Frontal cortex (tissue), 4 donors: ENCODE measurements around the gene TSPAN12. TPM values are rescaled to one million over a fixed set of nuclear protein-coding genes. Genes with fewer than 3 reads are reported as not detected.
A peak's percentile ranks its signal among the peaks of the same experiment; 100 is the strongest.
"Not testable (repeated sequence)": the region's sequence is repeated elsewhere in the genome, so short reads cannot be mapped to it uniquely, and the experiment has no call there.

Experiments used
- DNase-seq, 2 donors: peaks; one replicate each; pipeline ENCODE4 v3.0.0; 2012; ENCODE audit warnings: low spot score in 2 of 2
- FAIRE-seq: peaks from 2 replicates; lab custom pipeline; 2012; peaks lifted over from hg19 to GRCh38; lab: Jason Lieb, UNC
- total RNA-seq: library from RNA; depleted of rRNA; stranded (reverse); fragments of >200 nt; gene quantifications from one replicate; pipeline ENCODE4 v1.2.3, GENCODE V29; 2014
- donor health status: control.
- donor health status: control.
- donor health status: control.

TSPAN12 gene
- 5.7 TPM for total RNA-seq

DNA sequence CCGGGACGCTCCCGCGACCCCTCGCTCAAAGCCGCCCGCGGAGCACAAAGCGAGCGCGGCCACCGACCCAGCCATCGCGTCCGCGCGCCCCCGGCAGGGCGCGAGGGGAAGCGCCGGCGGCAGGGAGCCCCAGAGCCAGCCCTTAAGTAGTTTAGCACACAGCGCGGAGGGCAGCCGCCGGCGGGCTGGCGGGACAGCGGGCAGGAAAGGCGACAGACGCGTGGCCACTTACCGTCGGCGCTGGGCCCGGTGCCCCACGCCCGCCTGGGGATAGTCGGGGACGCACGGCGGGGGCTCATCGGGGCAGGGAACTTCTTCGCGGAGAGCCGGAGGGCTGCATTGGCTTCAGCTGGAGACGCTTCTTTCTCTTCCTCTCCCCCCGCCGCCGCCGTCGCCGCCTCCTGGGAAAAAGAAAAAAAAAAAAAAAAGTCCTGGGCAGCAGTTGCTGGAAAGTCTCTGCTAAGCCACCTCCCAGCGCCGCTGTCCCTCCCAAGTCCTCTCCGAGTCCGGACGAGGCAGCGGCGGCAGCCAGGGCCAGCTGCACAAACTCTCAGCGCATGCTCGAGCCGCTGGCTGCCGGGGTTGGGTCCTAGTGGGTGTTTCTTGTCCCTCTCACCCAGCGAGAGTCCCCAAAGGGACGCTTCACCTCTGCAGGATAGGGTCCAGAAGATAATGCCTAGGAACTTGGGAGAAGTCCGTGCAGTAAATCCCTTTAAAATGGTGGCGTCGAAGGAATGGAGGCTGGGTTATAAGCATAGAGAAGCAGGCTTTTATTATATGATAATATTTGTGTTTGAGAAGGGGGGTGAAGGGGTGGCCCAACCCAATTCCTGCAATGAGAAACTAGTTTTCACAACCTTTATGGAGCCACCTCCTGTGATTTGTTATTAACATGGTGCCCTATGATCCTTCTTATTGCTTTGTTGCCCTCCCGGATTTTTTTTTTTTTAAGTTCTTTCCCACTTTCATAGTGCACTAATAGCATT, at the start of gene TSPAN12:
Gene TSPAN12 (minus strand): TSS at position 557 of the 986 bp plus-strand sequence. CDS start 1,381 bp downstream, outside the sequence.
- FAIRE-seq (no peak), DNase-seq (peak; percentile 65 to 78)

GRCh38 chr7:120898715-120899499, 41.0 kb upstream of the TSPAN12 start:
- no peak for DNase-seq
- FAIRE-seq: no peak

- not testable (repeated sequence) for FAIRE-seq, DNase-seq
Observed at GRCh38 chr7:120895253-120895652, 37.3 kb upstream of the TSPAN12 start.

DNA sequence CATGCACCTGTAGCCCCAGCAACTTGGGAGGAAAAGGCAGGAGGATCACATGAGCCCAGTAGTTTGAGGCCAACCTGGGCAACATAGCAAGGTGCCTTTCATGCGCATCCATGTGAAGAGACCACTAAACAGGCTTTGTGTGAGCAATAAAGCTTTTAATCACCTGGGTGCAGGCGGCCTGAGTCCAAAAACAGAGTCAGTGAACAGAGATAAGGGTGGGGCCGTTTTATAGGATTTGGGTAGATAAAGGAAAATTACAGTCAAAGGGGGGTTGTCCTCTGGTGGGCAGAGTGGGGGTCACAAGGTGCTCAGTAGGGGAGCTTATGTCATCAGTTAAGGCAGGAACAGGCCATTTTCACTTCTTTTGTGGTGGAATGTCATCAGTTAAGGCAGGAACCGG, 27.7 kb upstream of the TSPAN12 start:
- not testable (repeated sequence) for FAIRE-seq, DNase-seq

DNA sequence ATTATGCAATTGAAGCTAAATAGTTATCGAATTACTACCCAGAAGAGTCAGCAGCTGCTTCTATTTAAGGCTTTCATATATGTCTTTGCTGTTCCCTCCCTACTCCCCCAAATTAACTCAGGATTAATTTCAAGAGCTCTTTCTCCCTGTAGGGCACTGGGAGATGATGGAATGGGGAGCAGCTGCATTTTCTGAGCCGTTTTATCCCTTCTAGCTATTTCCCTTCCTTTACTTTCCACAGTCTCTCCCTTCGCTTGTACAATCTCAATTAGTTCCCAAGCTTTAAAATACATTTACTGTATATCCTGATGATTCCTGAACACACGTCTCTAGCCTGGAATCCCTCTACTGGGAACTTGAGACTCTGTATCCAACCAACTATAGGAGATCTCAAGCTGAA, 19.8 kb upstream of the TSPAN12 start:
- FAIRE-seq (no peak), DNase-seq (no peak)

DNA sequence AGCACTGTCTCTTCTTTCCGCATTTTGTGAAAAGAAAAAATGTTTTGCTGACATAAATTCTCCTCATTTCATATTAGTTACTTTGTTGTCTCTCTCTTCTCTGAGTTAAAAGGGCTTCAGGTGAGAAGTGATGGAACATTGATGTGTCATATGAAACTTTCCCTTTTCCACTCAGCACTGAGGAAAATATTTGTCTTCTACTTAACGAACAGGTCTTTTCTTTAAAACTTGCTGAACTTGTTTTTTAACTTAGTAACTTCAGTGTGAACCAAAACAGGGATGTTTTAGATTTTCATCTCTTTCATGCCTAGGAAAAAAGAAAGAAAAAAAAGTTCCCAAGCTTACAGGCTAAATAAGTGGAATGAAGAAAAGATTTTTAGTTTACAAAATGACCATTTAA, 19.0 kb upstream of the TSPAN12 start:
- no peak for DNase-seq
- no peak for FAIRE-seq

GRCh38 chr7:120874722-120875121, 16.8 kb upstream of the TSPAN12 start:
- DNase-seq (no peak), FAIRE-seq (no peak)

GRCh38 chr7:120874016-120874415, 16.1 kb upstream of the TSPAN12 start:
- DNase-seq: no peak
- FAIRE-seq: no peak

- no peak for DNase-seq
- FAIRE-seq: no peak
Observed at GRCh38 chr7:120873401-120873800, 15.5 kb upstream of the TSPAN12 start.

DNA sequence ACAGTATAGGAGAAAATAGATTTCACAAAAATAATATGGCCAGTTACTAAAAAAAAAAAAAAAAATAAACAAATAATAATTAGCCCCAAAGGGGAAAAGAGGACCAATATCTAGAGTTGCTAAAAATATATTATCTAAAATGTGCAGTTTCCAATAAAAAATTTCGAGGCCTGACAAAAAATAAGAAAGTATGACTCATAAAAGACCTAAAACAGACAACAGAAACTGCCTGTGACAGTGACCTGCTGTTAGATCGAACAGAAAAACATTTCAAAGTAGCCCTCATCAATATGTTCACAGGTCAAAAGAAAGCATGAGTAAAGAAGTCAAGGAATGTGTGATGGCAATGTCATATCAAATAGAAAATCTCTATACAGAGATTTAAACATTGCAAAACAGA, 11.8 kb upstream of the TSPAN12 start:
- no peak for FAIRE-seq

DNA sequence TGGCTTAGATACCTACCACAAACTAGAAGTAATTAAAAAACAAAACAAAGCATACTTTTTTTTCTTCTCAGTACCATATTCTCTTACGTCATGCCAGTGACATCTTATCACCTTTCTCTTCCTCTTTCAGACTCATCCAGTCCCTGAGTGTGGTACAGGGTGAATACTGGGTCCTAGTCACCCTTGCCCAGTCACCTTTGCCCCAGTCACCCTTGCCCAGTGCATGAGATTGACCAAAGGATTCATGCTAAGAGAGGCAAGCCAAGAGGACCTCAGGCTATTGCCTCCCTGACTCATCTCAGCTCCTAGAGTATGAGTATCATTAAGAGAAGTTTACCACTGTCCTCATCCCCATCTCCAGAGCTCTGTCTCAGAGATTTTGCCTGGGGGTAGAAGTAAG, 10.0 kb upstream of the TSPAN12 start:
- FAIRE-seq: no peak
- DNase-seq: no peak

More for the DNA sequence above, 11.8 kb upstream of the TSPAN12 start:
- no peak for DNase-seq

DNA sequence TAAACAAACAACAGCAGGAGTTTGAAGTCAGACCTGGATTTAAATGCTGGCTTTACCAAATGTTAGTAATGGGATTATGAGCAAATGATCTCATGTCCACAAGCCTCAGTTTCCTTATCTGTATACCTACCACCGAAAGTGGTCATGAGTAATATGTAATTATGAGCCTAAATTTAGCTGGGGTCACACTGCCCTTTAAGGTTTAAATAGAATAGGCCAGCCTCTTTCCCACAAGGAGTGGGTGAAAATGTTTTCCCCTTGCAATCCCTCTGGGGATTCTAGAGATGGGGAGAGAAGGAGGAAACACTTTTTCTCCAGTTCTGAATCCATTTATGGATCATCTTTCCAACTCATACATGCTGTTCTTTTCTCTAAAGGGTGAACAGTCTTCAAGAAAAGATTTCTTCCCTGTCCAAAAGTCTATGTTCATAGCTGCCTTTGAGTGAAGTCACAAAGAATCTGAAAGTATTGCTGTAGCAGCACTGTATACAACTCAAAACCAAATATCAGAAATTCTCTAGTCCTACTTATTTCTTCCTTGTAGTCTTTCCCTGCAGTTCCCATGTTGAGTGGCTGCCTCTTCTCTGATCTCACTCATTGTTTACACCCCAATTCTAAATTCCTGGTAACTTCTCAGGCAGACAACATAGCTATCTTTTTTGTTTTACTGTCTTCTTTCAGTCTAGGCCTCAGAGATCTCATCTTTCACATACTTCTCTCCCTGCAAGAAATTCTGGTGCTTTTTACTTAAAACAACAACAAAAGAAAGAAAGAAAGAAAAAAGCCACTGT, 7.4 kb upstream of the TSPAN12 start:
- DNase-seq (no peak), FAIRE-seq (no peak)

DNA sequence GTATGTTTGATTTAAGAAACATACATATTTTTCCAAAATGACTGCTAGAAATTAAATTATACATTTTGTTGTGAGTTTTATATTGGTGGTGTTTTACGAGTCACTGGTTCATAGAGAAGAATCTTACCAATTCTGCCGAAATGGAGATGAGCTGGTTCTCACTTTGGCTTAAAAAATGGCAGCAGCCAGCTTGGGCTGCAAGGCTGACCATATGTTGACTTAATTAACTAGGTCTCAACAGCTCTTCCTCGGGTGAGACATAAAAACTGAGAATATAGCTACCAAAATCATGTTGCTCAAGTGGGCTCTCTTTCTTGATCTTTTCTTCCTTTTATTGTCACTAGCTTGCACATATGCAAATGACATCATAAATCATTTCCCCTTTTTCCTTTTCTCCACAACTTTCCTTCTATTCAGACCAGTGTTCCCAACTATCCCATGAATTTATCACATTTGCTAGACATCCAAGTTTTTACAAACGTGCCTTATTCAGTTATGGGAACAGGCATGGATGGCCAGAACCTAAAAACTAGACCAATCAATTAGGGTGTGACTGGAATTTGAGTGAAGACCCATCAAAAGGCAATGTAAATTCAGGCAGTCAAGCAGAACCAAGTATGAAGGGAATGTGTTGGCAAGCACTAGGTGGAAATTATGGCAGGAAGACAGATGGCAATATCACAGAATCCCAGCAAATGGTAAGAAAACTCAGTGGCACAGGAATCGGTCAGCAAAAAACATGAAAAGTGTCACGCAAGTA, 6.4 kb upstream of the TSPAN12 start:
- FAIRE-seq: no peak
- no peak for DNase-seq

- no peak for FAIRE-seq
- no peak for DNase-seq
Observed at GRCh38 chr7:120862987-120863590, 5.1 kb upstream of the TSPAN12 start.

GRCh38 chr7:120860156-120860555, 2.2 kb upstream of the TSPAN12 start:
- FAIRE-seq: no peak
- no peak for DNase-seq

GRCh38 chr7:120859459-120859858, 1.5 kb upstream of the TSPAN12 start:
- no peak for FAIRE-seq
- no peak for DNase-seq

DNA sequence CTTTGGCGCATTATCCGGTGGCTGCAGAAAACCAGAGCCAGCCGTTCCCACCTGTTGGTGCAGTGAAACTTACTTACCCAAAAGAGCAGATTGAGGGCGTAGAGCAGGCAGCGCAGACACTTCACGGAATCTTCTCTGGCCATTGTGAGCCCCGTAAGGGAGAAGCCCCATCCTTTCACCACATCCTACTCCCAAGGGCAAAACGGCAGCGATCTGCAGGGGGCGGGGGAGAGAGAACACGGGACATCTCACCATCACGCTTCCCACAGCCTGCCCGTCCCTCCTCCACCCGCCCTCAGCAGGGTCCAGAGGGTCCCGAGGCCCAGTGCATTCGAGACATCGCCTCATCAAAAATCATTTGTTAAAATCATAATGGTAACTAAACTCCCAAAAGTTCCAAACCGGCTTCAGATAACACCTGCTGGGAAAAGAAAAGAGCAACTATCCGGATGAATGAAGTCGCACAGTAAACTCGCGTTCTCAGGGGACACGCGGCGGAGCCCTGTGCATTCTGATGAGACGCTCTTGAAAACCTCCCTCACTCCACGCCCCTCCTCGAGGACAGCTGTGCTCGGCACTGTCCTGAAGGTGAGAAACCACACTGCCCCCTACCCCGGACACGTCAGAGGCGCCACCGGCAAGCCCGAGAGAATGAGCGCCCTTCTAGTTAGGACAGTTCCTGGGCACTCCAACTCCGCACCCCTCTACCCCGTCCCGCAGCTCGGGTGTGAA, 1.2 kb downstream of the TSPAN12 start:
- no peak for FAIRE-seq
- peak; percentile 20 to 29 for DNase-seq

DNA sequence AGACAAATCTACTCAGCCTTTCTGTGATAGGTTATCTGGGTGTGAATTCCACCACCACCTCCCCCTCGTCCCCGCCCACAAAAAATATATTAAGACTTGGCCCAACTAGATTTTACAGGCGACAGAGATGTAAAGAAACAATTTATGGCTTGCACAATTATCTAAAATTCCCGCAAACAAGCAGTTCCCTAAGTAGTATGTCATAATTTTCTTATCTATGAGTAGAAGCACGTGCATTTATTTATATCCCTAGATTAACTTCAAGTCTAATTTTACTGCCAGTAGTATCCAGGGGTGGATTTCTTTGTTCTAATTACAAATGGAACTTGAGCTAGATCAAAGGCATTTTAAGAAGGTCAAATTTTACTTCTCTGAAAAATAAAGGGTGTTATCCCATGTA, 1.7 kb downstream of the TSPAN12 start:
- FAIRE-seq: no peak

More for the DNA sequence above, 1.7 kb downstream of the TSPAN12 start:
- no peak for DNase-seq
